GM12864 (cell line): ENCODE data around the gene ACTR8.

Source experiments
- DNase-seq: peaks from one replicate; pipeline ENCODE4 v3.0.0-alpha.2; 2011; ENCODE audit warnings: low read depth
- H3K4me3 ChIP-seq: 2 replicates; pipeline ENCODE4 v1.5.1; 2011; ENCODE audit warnings: mild to moderate bottlenecking, low read depth, low read length, control low read depth
- CTCF ChIP-seq: IDR thresholded peaks from 2 replicates; pipeline ENCODE4 v1.5.1; 2011; ENCODE audit warnings: low read depth, mild to moderate bottlenecking, moderate library complexity, low read length, control low read depth, inconsistent platforms; ENCODE audit errors: missing control alignments

ACTR8 gene

DNA sequence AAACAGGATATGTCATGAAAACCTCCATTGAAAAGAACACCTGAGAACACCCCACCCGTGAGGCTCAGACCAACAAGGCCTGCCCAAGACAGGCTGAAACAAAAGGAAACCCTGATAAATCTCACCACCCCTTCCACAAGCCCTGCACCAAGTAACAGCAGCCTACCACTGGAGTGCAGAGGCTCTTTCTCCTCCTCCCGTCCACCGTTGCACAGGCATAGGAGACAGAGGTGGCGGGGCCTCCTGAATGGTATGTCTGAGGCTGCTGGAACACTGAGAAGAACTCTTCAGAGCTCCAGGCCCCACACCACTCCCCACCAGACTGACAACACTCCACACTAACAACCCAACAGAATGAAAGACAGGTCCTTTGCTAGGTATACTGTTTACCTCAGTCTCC, 57.2 kb downstream of the ACTR8 start:
- H3K4me3 ChIP-seq = no peak overlapping the region
- no peak for TF ChIP-seq CTCF
- DNase-seq = no peak

- DNase-seq = no peak
- no peak overlapping the region for H3K4me3 ChIP-seq
- TF ChIP-seq CTCF = no peak
Measured at GRCh38 chr3:53823956-53824657, 57.8 kb downstream of the ACTR8 start.

- TF ChIP-seq CTCF = no peak
- no peak for DNase-seq
- H3K4me3 ChIP-seq = no peak overlapping the region
Measured at GRCh38 chr3:53823026-53823955, 58.7 kb downstream of the ACTR8 start.

DNA sequence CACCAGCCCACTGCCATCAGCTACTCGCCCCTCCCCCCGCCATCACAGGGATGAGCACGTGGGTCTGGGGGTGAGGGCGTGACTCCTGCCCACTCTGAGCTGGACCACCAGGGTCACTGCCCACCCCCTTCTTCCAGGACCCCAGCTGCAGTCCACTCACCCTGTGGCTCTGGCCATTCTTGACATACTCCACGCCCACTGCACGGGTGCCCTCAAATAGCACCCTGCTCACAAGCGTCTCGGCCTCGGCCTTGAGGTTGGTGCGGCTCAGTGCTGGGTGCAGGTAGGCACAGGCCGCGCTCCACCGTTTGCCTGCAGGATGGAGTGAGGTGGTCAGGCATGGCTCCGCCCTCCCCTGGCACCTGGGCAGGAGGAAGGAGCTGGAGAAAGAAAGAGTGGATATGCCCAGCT, 59.6 kb downstream of the ACTR8 start:
- no peak overlapping the region for H3K4me3 ChIP-seq
- no peak for TF ChIP-seq CTCF
- no peak for DNase-seq

- no peak for TF ChIP-seq CTCF
- H3K4me3 ChIP-seq = no peak overlapping the region
- no peak for DNase-seq
Measured at GRCh38 chr3:53821631-53822121, 60.3 kb downstream of the ACTR8 start.

DNA sequence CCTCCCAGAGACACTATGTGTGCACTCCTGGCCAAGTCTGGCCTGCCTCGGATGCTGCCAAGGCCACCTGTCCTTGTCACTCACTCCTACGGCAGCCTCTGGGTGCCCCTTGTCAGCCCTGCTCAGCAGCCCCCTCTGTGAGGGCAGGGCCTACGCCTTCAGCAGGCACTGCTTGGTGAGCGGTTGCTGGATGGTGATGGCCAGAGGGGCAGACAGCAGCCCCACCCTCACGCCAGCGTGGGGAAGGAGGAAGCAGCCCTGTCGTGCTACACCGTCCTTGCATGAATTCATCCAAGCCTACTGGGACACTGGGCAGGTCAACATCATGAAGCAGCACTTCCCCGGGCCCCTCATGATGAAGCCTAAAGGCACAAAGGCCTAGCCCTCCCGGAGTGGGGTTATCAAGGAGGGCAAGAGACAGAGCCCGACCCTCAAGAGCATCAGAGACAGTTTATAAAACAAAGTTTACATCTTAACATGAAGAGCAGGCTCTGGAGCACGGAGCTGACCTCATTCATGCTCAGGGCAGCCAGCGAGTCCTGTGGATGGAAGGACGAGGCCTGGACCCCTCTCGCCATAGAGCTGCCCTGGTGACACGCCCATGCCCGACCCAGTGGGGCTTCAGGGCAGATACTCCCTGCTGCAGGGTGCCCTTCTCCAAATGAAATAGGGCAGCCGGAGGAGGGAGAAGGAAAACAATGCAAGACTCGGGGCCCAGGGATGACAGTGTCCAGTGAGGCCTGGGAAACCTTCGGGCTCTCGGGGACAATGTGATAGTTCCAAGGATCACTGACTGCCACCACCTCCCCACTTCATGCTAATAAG, 61.0 kb downstream of the ACTR8 start:
- no peak for TF ChIP-seq CTCF
- H3K4me3 ChIP-seq = no peak overlapping the region
- DNase-seq = no peak
